NCI-H2171 (cell line): ENCODE measurements around the gene PKM.
A peak's percentile ranks its signal among the peaks of the same experiment; 100 is the strongest.

ENCODE experiments used
- DNase-seq: peaks from one replicate; lab custom pipeline; 2025; lab: John Stamatoyannopoulos, UW

The PKM gene

DNA sequence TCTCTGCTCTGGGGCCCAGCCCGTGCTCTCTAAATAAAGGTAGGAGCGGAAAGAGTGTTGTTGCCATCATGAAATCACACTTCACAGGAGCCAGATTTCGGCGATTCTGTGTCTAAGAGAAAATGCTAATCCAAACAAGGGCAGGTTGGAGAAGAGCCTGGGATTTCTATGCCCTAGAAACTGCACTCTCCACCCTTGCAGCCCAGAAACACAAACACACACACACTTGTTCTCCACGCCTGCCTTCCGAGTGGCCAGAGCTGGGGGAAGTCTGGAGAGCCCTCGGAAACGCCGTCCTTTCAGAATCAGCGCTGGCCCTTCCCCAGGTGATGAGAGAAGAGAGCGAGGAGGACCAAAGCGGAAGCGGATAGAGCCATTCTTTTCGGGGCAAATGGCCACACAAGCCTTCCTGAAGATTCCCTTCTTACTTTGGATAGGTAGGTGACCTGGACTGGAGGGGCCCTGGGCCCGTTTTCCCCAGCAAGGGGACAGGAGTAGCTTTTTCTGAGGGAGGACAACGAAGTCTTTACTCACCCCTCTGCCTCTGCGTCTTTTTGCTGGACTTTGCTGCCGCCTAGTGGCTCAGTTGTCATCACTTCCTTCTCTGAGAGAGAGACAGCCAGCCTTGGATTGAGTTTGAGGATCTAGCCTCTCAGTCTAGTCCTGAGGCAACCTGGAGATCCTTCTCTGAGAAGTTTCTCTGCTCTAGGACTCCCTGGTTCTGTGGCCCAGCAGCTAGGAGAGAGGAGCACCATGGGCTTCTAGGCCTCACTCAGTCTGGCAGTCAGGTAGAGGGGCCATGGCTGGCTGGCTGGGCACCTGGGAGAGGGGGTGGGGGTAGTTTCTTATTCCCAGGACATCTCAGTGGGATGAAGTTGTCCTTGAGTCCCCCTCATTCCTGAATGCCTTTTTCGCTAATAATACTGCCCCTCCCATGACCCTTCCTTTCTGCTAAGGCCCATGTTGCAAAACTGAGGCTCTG is 75.1 kb downstream of the PKM start:
- DNase-seq = peak; percentile 72

DNA sequence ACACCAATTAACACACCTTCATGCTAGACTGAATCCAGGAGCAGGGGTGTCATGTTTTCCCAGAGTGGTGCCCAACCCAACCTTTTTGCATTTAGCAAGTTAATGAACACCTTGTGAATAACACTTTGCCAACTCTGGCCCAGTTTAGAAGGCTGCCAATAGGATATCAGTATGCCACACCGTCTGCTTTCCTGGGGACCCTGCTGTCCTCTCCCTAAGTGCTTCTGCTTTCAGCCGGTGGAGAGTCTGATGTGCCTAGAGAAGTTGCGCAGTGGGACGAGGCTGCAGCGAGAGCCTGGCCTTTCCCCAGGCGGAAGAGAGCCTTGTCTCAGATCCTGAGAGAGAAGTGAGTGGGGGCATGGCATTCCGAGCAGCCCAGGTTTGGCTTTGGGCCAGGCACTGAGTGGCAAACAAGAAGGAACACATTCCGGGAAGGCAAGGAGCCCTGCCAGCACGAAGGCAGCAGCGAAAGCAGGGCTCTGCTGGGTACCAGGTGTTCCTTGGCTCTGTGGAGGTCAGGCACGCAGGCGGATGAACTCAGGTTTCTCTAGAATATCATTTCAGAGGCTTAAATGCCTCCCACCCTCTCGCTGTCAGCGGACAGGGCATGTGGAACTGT is 75.9 kb downstream of the PKM start:
- DNase-seq = peak; percentile 95

- DNase-seq = no peak
These were observed 76.7 kb downstream of the PKM start for GRCh38 chr15:72154316-72154715.

- DNase-seq = no peak
These were observed 77.6 kb downstream of the PKM start for GRCh38 chr15:72153269-72154000.
